ENCODE measurements around the gene RBM20.

Gene RBM20

GRCh38 chr10:110742801-110743200 is 98.7 kb downstream of the RBM20 start:
- DNase-seq, result no peak

- no peak for DNase-seq
Measured at GRCh38 chr10:110744782-110745181, 100.6 kb downstream of the RBM20 start.

- peak; percentile 73 for DNase-seq
Measured at GRCh38 chr10:110746254-110746826, 102.2 kb downstream of the RBM20 start.

- no peak for DNase-seq
Measured at GRCh38 chr10:110746969-110747608, 103.0 kb downstream of the RBM20 start.

- DNase-seq, result no peak
Measured at GRCh38 chr10:110747609-110748464, 103.7 kb downstream of the RBM20 start.

GRCh38 chr10:110748970-110749369 is 104.8 kb downstream of the RBM20 start:
- DNase-seq, result no peak

- DNase-seq, result no peak
Measured at GRCh38 chr10:110750931-110751330, 106.8 kb downstream of the RBM20 start.

GRCh38 chr10:110751850-110752249 is 107.7 kb downstream of the RBM20 start:
- no peak for DNase-seq

GRCh38 chr10:110753462-110753861 is 109.3 kb downstream of the RBM20 start:
- no peak for DNase-seq

- DNase-seq, result no peak
Measured at GRCh38 chr10:110754375-110755105, 110.4 kb downstream of the RBM20 start.

GRCh38 chr10:110755781-110756180 is 111.6 kb downstream of the RBM20 start:
- DNase-seq, result no peak

- DNase-seq, result no peak
Measured at GRCh38 chr10:110756876-110757275, 112.7 kb downstream of the RBM20 start.

GRCh38 chr10:110757586-110757985 is 113.5 kb downstream of the RBM20 start:
- DNase-seq, result no peak

- DNase-seq, result no peak
Measured at GRCh38 chr10:110758128-110758765, 114.1 kb downstream of the RBM20 start.

- DNase-seq, result no peak
Measured at GRCh38 chr10:110758898-110759297, 114.8 kb downstream of the RBM20 start.

GRCh38 chr10:110759523-110759922 is 115.4 kb downstream of the RBM20 start:
- no peak for DNase-seq

GRCh38 chr10:110762109-110762848 is 118.1 kb downstream of the RBM20 start:
- DNase-seq, result no peak

GRCh38 chr10:110762849-110763211 is 118.7 kb downstream of the RBM20 start:
- no peak for DNase-seq

GRCh38 chr10:110764378-110764777 is 120.2 kb downstream of the RBM20 start:
- no peak for DNase-seq

GRCh38 chr10:110764793-110765512 is 120.8 kb downstream of the RBM20 start:
- no peak for DNase-seq
